GM18858 (cell line): ENCODE measurements around the gene CTNNA3.

Experiments
- ATAC-seq: cut with Tn5 transposase; IDR thresholded peaks from one replicate; pipeline ENCODE4 v1.9.1; 2021; ENCODE audit not compliant: unreplicated experiment

CTNNA3 gene

DNA sequence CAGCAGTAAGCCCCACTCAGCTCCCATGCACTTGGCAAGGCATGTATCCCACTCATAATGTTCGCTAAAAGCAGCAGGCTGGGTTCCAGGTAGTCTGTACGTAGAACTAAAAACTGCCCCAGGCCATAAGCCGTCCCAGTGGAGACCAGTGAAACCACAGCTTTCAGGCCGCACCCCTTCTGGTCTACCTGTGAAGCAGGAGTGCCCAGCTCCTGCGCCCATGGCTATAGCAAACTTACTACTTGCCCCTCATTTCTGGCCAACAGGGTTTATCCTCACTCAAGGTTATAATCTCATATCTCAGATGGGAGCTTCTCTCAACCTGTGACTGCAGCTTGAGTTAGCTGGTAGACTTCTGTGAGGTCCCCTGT, 1108.3 kb downstream of the CTNNA3 start:
- ATAC-seq, result no peak

DNA sequence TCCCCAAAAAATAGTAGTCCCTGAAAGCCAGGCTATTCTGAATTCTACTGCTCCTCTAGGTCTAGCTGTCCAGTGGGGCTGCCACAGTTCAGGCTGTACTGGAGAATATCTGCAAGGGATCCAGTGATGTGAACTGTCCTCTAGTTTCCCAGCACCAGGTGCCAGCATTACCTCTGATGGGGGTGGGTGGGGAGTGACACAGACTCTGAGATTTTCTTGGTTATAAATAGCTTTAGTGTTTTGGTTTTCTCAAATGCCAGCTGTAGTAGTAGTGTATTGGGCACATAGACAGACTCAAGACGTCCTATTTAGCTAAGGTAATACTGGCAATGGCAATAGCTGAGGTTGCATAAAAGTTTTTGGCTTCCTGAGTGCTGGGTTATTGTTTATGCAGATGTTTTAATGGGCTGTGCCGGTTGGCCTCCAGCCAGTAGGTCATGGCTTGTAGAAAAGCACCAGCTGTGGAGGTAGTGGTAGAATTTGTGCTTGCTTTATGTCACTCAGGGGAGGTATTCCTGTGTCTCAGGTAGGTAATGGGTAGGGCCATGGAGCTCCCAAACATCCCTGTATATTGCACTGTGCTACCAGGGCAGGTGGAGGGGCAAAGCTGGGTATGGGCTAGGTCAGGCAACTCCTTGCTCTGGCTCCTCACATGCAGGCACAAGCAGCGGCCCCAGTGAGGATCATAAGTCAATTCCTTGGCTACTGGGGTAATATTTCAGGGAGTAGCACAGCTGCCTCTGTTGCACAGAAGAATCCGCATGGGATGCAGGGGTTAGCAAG, 1108.9 kb downstream of the CTNNA3 start:
- ATAC-seq, result no peak

DNA sequence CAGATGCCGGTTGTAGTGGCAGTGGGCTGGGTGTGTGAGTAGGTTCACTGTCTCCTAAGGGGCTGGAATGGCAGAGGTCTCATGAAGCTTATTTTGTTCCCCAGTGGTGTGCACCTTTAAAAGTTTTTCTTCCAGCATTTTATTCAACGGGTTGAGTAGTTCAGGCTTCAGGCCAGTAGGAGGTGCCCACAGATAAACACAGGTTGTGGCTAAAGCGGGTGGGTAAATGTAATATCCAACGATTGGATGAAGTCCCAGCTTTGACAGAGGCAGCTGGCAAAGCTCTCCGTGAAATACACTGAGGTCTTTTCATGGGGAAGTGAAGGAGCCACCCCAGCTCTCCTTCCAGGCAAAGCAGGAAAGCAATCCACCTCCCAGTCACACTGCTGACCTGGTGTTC, 1109.9 kb downstream of the CTNNA3 start:
- ATAC-seq, result no peak

DNA sequence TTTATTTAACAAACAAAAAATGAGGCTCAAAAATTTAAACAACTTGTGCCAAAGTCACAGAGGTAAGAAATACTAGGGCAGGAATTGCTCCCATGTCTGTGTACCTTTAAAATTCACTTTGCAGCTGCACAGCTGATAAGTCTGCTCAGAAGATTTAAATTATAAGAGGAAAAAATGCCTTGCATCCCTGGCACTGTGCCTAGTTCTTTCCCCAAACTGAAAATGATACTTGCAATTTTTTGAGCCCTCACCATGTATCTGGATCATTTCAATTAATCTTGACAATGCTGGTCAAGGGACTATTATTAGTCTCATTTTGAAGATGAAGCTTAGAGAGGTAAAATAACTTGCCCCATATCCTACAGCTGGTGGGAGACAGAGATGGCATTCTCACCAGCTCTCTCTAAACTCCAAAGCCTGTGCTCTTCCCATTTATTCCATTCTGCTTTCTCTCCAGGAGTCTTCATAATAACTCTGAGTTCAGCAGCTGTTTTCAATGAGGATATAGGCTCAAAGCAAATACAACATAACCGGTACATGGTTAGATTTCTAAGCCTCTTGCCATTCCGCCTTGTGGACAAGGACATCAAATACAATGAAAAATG, 1120.6 kb downstream of the CTNNA3 start:
- no peak for ATAC-seq

DNA sequence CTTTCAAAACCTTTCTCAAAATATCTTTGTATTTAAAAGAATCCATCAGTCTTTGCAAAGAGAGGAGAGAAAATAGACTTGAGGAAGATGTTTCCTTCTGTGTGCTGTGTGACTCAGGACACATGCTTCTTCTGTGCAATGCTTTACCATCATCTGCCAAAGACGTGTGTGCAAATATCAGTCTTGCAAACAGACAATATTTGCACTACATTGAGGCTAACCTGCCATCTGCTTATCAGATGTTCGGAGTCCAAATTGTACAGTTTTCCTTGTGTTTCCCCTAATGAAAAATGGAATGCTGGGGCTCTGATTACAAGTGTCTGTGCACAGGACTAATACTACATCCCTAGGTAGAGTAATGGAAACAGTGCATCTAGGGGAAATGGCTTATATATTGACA, 1123.3 kb downstream of the CTNNA3 start:
- no peak for ATAC-seq

DNA sequence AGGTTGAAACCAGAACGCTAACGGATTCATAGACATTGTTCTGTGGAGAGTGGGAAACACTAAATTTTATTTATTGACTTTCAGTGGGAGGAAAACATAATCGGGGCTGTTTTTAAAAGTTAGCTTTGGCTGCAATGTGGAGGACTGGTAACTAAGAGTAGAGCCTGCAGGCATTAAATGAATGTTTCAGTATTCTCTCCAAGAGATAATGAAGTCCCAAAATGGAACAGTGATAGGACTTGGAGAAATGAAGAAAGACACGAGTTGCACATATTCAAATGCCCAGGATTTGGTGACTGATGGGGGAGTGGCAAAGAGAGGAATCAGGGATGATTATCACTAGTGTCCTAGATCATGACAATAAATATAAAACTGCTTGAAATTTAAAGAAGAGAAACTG, 1130.0 kb downstream of the CTNNA3 start:
- ATAC-seq, result no peak

DNA sequence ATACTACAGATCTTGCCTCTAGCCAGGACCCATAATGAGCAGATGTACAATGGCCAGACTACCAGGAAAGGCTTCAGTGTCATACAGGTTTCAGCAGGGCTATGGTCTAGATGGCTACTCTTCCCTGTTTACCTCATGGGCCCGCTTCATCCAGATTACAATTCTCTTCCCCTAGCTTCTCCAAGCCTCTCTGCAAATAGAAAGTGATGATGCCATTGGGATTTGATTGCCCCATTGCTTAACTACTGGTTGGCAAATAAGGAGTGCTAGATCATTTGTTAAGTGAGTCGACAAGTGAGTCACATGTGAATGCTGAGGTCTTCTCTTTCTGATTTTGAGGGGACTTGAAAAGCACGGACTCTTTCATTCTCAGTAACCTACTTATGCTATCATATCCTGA, 1131.7 kb downstream of the CTNNA3 start:
- no peak for ATAC-seq

DNA sequence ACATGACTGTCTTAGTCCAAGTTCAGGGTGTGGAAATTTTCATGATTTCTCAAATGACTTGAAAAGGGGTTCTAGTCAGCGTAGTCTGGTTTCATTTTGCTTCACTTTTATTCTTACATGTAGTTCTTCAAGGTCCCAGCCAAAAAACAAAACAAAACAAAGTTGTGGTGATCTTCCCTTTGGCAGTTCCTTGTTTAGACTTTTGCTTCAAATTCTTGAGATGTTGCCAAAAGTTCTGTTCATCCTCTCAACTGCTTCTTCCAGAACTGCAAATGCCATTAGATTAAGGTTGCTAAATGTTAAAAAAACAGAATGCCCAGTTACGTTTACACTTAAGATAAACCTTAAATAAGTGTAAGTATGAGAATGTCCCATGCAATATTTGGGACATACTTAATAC, 1140.9 kb downstream of the CTNNA3 start:
- no peak for ATAC-seq

DNA sequence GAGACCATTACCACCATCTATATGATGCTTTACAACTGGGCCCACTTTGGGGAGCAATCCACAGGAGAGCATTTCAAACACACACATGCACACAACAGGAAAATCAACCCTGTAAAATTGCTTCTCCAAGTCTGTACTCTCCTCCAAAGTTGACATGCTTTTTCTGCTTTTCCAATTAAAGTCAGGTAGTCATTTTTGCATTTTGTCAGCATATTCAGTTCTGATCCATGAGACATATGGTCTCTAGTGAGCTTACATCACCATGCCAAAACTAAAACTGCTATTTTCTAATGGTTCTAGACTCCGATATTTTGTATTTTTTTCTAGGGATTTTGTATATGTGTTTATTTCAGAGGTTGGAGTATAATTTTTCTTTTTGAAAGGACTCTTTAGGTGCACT, 1143.7 kb downstream of the CTNNA3 start:
- no peak for ATAC-seq

DNA sequence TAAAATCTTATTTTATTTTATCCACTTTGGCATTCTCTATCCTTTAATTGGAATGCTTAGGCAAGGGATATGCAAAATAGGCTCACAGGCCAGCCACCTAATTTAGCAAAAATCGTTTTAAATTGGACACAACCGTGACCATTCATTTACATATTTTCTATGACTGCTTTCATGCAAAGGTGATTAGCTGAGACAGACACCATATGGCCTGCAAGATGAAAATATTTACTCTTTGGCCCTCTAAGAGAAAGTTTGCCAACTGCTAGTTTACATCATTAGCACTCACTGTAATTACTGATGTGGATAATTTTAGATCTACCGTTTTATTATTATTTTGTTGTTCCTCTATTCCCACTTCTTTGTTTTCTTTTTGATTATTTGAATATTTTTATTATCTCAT, 1145.6 kb downstream of the CTNNA3 start:
- no peak for ATAC-seq

DNA sequence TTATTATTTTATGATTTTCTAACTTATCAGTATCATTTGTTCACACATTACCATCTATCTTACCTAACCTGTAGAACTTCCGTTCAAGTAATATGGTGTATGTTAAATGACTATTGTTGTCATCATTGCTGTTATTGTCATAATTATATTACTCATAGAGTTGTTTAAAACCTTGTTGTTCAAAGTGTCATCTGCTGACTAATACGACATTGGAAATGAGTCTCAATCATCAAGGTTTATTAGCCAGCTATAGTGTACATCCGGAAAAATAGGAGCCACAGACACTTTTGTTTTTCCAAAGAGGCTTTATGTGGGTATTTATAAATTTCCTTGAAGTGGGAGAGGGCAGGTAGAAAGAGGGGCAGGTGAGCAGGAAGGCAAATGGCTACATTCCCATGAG, 1157.1 kb downstream of the CTNNA3 start:
- ATAC-seq, result no peak

DNA sequence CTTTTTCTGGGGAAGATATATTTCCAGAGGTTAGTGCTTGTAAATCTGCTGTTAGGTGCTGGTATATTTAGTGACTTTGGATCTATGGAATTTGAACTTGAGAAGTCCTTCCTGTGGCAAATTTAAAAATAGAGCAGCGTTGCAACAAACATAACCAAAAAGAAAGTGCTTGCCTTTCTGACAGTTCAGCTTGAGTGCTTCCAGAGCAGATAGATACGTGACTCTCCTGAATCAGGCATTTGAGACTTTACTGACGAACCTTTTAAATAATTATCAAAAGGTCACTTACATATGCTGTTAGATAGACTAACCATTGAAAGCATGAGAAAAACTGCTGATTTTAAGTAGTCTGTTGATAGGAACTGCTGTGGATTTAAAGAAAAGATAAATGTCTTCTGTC, 1157.6 kb downstream of the CTNNA3 start:
- ATAC-seq, result no peak

DNA sequence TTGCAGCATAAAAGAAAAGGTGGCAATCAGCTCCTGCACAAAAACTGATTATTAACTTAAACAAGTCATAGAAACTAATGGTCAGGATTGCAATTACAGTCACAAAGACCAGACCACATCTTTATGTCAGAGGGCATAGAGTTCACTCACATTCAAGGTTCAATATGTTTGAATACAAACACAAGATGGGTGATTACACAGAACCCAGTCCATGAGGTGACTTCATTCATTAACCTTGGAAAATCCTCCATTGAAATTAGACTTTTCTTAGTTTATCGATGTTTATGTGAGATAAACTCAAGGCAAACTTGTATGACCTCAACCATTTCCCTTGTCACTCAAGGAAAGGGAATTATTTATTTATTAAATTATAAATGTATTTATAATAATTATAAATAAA, 1158.8 kb downstream of the CTNNA3 start:
- ATAC-seq, result no peak

DNA sequence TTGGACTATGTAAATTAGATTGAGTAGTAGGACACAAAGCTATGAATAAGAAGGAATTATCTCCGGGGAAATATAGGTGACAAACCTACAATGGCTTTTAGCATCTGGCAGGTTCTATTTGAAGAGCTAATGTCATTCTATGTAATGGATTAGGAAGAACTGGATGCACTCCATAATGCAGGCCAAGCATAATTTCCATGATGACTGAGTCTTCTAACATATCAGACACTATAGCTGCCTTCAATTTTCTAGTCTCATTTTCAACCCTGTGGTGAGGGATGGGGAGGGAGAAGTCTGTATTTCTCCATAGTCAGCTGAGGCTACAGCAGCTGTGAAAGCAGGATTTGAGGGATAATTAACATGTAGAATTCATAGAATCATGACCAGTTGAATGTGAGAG, 1160.6 kb downstream of the CTNNA3 start:
- no peak for ATAC-seq

DNA sequence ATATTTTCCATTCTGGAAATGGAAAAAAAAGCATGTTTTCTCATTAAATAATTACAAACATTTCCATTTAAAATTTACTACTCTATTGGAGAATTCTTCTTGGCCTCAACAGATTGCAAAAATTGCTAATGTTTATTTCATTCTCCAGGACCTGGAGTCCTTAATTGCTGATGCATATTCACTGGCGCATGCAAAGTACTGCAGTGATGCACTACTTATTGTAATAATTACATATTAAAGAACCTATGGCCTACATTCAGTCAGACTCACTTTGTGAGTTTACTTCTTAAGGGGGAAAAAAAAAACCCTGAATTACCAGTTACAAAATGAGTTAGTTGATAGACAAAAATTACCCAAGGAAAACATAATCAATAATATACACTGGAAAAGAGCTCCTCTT, 1161.1 kb downstream of the CTNNA3 start:
- no peak for ATAC-seq

DNA sequence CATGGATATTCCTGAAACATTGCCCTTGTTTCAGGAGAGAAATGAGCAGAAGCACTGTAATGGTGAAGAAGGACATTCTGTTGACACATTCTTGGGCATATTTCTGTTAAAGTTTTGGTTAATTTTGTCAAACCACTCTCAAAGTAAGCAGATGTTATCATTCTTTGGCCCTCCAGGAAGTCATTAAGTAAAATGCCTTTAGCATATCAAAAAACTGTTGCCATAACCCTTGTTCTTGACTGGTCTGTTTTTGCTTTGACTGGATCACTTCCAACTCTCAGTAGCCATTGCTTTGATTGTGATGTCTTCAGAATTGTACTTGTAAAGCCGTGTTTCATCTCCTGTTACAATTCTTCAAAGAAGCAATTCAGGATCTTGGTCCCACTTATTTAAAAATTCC, 1174.5 kb downstream of the CTNNA3 start:
- ATAC-seq, result no peak

DNA sequence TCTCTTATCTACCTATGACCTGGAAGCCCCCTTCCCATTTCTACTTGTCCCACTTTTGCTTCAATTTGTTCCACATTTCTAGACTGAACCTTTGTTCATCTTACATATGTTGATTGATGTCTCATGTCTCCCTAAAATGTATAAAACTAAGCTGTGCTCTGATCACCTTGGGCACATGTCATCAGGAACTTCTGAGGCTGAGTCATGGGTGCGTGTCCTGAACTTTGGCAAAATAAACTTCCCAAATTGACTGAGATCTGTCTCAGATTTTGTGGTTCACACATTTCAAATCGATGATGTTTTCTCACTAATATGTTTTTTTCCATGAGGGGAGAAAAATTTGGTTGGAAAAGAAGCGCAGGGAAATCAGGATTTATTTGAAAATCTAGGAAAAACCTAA, 1176.4 kb downstream of the CTNNA3 start:
- ATAC-seq, result no peak

DNA sequence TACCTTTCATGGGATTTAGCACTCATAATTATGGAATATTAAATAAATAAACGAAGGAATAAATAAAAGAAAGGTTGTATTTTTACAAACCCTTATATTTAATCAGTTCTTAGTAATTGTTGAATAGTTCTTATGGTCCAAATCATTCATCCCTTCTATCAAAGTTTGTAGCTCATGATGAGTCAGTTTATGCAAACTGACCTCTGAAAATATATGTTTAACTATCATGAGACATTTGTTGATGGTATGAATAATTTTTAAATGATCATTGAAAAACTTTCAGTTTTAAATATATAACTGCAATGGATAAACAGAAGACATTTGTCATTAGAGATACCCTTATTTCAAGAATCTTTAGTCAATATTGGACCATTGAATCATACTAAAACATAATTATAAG, 1181.3 kb downstream of the CTNNA3 start:
- ATAC-seq, result no peak

DNA sequence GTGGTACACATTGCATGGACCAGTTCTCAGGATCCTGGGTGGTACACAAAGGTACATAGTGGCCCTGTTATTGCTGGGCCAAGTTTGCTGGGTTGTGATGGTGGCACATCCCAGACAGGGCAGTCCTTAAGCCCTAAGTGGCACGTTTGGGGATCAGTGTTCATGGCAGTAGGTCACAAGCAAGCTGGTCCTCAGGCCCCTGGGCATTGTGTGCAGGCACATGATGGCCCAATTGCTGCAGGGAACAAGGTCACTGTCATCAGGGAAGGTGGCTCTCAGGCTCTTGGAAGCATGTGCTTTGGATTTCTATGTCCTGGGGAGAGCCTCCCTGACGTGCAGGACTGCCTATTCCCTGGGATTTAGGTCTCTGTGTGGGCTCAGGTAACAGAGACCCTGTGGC, 1182.5 kb downstream of the CTNNA3 start:
- ATAC-seq, result no peak

DNA sequence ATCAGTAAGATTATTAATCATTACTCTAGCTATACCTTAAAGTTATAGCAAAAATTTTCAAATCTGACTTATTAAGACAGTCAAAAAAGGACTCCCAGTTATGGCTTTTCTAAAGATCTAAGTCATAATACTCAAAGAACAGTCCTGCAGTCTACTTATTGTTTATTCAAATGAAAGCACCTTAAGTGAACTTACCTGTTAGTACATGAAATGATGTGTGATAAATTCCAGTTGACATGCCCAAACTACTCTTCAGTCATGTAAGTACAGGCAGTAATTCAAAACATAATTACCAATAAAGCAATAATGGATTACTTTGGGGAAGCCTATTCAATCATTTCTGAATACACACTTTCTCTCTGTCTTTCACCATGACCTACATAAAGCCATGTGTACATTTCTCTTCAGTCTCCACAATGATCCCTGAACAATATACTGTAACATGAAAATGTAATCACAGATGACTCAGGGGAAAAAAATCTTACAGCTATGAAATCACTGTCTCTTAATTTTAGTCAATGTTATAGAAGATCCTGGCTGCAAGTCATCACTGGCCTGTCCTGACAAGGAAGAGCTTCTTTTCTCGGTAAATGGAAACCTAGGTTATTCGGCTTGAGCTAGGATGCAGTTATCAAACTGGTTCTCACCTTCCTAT, 1190.9 kb downstream of the CTNNA3 start:
- no peak for ATAC-seq

DNA sequence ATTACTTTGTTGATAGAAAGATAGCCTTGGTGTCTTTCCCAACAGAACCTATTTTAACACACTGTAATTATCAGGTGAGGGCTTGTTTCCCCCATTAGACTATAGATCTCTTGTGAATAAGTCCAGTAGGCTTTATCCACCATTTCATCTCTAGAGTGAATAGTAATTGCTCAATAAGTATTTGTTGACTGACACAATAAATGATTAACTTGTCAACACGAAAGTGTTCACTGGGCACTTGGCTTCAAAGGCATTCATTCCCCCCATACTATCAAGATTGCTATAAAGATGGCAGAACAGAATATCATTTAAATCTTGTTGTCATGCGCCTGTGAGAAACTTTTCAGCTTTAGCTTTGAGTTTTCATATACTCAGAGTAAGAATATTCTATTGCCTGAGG, 1194.6 kb downstream of the CTNNA3 start:
- ATAC-seq, result no peak

DNA sequence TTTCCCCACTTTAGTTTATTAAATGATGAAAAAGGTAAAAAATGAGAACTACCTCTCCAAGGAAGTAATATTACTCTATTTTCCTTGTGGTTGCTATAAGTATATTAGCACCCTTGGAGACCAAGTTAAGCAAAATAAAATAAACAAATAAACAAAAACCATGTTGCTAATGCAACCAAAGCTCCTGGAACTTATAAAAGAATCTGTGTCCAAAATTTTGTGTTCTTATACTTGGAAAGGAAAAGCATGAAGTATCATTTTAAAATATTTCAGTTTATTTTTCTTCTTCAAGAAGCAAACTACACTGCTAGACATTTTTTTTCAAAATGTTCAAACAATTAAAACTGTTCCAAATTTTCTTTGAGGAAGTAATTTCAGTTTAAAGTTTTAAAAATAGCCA, 1212.0 kb downstream of the CTNNA3 start:
- ATAC-seq, result no peak

DNA sequence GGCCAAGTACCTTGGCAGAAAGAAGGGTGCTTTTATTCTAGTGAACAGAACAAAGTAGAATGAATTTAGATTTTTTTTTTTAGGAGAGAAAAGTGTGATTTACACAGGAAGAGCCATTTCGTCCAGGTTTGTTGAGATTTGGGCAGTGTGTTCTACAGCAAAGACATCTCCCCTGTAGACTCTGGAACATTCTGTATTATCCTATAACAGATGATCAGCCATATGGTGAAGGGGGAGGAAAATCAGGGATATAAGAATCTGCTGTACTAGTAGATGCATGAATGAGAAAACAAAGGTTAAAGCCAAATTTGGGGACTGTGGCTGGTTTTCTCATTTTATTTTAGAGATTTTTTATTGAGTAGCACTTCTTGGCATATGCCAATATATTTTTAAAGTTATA, 1223.8 kb downstream of the CTNNA3 start:
- ATAC-seq, result no peak
